Neural progenitor cell (in vitro differentiated cells): ENCODE measurements around the gene GNB1.

Source experiments
- EZH2 ChIP-seq: fragments of 200-600 bp; sonication (generic); IDR thresholded peaks from 2 replicates; pipeline ENCODE4 v1.6.1; 2017; ENCODE audit warnings: antibody characterized with exemption, mild to moderate bottlenecking, moderate library complexity
- TF ChIP-seq, protein P1 (sequence below): fragments of 200-600 bp; sonication (generic); IDR thresholded peaks from 2 replicates; pipeline ENCODE4 v1.5.1; 2017; ENCODE audit warnings: antibody characterized with exemption, mild to moderate bottlenecking

GRCh38 chr1:1827089-1827848, 63.6 kb downstream of the GNB1 start:
- TF ChIP-seq, protein P1, sequence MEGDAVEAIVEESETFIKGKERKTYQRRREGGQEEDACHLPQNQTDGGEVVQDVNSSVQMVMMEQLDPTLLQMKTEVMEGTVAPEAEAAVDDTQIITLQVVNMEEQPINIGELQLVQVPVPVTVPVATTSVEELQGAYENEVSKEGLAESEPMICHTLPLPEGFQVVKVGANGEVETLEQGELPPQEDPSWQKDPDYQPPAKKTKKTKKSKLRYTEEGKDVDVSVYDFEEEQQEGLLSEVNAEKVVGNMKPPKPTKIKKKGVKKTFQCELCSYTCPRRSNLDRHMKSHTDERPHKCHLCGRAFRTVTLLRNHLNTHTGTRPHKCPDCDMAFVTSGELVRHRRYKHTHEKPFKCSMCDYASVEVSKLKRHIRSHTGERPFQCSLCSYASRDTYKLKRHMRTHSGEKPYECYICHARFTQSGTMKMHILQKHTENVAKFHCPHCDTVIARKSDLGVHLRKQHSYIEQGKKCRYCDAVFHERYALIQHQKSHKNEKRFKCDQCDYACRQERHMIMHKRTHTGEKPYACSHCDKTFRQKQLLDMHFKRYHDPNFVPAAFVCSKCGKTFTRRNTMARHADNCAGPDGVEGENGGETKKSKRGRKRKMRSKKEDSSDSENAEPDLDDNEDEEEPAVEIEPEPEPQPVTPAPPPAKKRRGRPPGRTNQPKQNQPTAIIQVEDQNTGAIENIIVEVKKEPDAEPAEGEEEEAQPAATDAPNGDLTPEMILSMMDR, result no peak
- no peak for TF ChIP-seq EZH2
